SJCRH30 (cell line): ENCODE data around the gene MBD4. TPM values are rescaled to one million over a fixed set of nuclear protein-coding genes. Genes with fewer than 3 reads are reported as not detected.
"Not testable (repeated sequence)": the region's sequence is repeated elsewhere in the genome, so short reads cannot be mapped to it uniquely, and the experiment has no call there.

Experiments
- DNase-seq, 2 experiments: peaks; one replicate each; pipeline ENCODE4 v3.0.0-alpha.2; 2015 to 2020
- H3K27ac ChIP-seq: fragments of 250-450 bp; sonication (Bioruptor Pico); 2 replicates; pipeline ENCODE4 v1.5.1; 2020; ENCODE audit warnings: mild to moderate bottlenecking, moderate library complexity
- H3K27me3 ChIP-seq: fragments of 250-450 bp; sonication (Bioruptor Pico); 2 replicates; pipeline ENCODE4 v1.5.1; 2020; ENCODE audit warnings: mild to moderate bottlenecking, moderate library complexity
- H3K36me3 ChIP-seq: fragments of 250-450 bp; sonication (Bioruptor Pico); 2 replicates; pipeline ENCODE4 v1.5.1; 2020; ENCODE audit warnings: mild to moderate bottlenecking, moderate library complexity
- H3K4me1 ChIP-seq: fragments of 250-450 bp; sonication (Bioruptor Pico); 2 replicates; pipeline ENCODE4 v1.5.1; 2020; ENCODE audit warnings: mild to moderate bottlenecking, moderate library complexity
- H3K4me3 ChIP-seq: fragments of 250-450 bp; sonication (Bioruptor Pico); 2 replicates; pipeline ENCODE4 v1.5.1; 2020; ENCODE audit warnings: mild to moderate bottlenecking, moderate library complexity
- H3K9me3 ChIP-seq: fragments of 250-450 bp; sonication (Bioruptor Pico); replicated peaks from 2 replicates; pipeline ENCODE4 v1.5.1; 2020; ENCODE audit warnings: mild to moderate bottlenecking, moderate library complexity
- total RNA-seq: library from RNA; depleted of rRNA; stranded (reverse); fragments of >200 nt; shearing (Covaris generic); gene quantifications from 2 replicates; pipeline ENCODE4 v1.2.3, GENCODE V29; 2014

The MBD4 gene
- total RNA-seq, 1 experiment from 2014 or later = 36.7 TPM

DNA sequence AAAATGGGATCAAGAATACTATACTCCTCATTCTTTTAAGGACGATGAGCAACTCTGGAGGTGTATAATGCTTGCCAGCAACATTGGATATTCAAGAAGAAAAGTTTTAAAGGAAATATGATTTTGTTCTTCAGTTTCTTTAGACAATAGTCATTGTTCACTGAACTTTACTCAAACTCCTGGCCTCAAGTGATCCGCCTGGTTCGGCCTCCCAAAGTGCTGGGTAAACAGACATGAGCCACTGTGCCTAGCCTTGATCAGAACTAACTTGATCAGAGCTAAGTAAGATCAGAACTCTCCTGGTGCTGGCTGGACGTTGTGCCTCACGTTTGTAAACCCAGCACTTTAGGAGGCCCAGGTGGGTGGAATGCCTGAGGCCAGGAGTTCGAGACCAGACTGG lies 23.9 kb downstream of the MBD4 start:
- Histone ChIP-seq H3K27me3 (peaks cover 6% of the 10 kb centered on the region), H3K4me1 (no peaks in the 10 kb centered on the region), H3K36me3 (no peaks in the 10 kb centered on the region), H3K27ac (no peak overlapping the region), H3K9me3 (no peaks in the 10 kb centered on the region), H3K4me3 (no peak overlapping the region)
- DNase-seq = no peak

DNA sequence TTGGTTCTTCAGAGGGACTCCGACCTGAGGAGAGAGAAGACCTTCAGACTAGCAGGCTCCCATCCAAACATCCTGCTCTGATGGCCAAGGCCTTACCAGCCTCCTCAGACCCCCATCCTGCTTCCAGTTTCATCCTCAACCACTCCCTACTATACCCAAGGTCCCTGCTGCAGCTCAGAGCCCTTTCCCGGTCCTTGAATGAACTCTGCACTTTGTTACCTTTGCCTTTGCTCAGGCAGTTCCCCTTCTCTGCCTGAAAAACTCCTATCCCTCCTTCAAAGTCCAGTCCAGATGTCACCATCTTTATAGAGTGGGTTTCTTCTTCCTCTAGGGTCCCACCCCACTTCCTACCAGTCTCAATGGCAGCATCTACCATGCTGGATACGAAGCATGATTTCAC lies 24.4 kb downstream of the MBD4 start:
- no peak for DNase-seq
- Histone ChIP-seq H3K36me3 (no peaks in the 10 kb centered on the region), H3K27ac (no peak overlapping the region), H3K27me3 (peaks cover 6% of the 10 kb centered on the region), H3K4me3 (no peak overlapping the region), H3K4me1 (no peaks in the 10 kb centered on the region), H3K9me3 (no peaks in the 10 kb centered on the region)

DNA sequence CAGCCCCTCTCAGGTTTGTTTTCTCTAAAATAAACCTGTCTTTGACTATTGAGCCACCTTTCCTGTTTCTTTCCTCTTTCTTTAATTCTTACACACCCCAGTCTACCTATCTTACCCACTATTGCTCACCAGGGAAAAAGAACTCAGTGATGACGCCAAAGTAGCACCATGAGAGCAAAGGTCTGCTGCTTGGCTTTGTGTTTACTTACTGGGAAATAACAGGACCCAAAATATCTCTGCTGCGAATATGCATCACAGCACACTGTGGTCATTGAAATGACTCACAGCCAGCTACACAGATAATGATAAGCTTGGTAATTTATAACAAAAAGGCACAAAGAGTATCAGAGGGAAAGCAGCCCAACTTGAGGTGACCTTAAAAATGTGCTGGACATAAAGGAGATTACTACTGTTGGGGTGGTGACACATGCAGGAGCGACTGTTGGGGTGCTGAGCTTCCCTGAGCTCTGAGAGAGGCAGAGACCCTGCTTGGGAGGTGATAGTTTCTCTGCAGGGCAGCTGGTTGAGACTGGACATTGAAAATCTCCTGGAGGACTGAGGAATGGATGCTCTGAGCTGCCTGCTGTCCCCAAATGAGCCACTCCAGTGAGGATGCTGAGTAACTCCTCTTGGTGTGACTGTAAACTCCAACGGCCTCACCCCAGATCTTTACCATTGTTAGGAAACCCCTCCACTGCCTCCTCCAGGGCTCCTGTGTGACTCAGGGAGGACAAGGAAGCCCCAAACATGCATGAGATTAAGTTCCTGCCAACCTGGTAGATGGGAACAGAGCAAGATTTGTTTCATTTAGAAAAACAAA lies 25.9 kb downstream of the MBD4 start:
- Histone ChIP-seq H3K4me3 (no peak overlapping the region), H3K4me1 (no peaks in the 10 kb centered on the region), H3K36me3 (no peaks in the 10 kb centered on the region), H3K27me3 (peaks cover 6% of the 10 kb centered on the region), H3K9me3 (no peaks in the 10 kb centered on the region), H3K27ac (no peak overlapping the region)
- no peak for DNase-seq

DNA sequence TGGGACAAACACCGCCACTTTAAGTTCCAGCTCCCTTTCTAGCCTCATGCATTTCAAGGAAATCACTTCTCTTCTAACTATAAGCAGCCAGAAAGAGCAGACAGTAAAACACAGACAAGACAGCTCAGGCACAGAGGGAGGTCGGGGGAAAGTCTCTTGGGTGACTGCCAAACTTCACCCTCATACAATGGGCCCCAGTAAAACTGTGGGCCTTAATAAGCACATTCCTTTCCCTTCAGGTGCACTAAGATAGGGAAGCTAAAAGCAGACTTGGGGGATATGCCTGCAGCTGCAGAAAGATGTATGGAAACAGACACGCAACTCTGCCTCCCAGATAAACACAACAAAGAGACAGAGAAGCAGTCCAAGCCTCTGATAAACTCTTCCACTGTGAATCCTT lies 26.5 kb downstream of the MBD4 start:
- H3K9me3 ChIP-seq, H3K27me3 ChIP-seq, H3K27ac ChIP-seq, H3K4me1 ChIP-seq, H3K36me3 ChIP-seq, DNase-seq, H3K4me3 ChIP-seq: not testable (repeated sequence)

DNA sequence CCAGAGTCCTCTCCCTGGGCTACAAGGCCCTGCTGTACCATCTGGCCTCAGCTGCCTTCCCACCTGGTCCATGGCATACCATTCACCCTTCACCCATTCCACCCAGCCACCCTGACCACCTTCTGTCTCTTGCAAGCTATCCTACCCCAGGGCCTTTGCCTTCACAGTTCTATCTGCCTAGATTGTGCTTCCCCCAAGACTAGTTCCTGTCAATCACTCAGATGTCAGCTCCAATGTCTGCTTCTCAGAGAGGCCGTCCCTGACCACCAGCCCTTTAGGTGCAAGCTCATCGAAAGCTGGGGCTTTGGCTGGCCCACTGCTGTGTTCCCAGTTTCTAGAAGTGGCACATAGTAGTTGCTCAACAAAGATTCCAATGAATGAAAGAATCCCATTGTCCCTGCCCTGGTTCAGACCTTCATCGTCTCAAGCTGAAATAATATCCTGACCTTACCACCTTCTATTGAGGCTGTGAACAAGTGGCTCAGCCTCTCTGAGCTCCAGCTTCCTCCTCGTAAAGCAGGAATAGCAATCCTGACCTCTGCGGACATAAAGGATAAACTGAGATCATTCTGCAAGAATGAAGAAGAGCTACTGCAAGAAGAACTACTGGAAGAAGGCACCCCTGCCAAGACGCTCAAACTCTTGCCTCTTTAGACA lies 27.1 kb downstream of the MBD4 start:
- no peak overlapping the region for H3K27ac ChIP-seq
- no peaks in the 10 kb centered on the region for H3K9me3 ChIP-seq
- H3K27me3 ChIP-seq = peaks cover 6% of the 10 kb centered on the region
- H3K4me3 ChIP-seq = no peak overlapping the region
- H3K4me1 ChIP-seq = no peaks in the 10 kb centered on the region
- no peaks in the 10 kb centered on the region for H3K36me3 ChIP-seq
- no peak for DNase-seq

DNA sequence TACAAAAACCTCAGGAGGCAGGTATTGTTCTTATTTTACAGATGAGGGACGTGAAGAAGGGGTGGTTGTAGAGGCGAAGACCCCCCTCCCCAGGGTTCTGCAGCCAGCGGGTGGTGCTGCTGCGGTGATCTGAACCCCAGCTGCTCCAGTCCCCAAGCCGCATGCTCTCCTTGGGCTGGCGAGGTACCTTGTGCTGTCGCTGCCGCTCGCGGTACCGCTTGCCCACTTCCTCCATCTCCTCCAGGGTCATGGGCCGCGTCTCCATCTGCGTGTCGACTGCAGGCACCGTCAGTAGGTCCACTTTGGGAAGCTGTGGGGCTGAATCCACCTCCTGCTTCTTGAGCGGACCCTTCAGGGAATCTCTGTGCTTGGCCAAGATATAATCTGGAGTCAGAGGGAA lies 28.8 kb downstream of the MBD4 start:
- Histone ChIP-seq H3K9me3 (no peaks in the 10 kb centered on the region), H3K27ac (no peak overlapping the region), H3K27me3 (peaks cover 6% of the 10 kb centered on the region), H3K36me3 (no peaks in the 10 kb centered on the region), H3K4me1 (no peaks in the 10 kb centered on the region), H3K4me3 (no peak overlapping the region)
- no peak for DNase-seq

DNA sequence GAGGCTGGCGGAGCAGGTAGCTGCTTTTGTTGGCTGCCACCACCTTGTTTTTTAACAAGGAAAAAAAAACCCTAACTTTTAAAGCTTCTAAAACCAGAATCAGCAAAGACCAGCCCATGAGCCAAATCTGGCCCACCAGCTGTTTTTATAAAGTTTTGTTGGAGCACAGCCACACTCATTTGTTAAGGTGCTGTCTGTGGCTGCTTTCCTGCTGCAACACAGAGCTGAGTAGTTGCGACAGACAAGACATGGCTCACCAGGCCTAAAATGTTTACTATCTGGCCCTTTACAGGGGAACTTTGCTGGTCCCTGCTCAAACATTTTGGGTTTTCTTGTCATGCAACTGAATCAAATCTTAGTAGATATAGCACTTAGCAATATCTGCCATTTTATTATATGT lies 30.2 kb downstream of the MBD4 start:
- Histone ChIP-seq H3K4me3 (no peak overlapping the region), H3K27me3 (peaks cover 16% of the 10 kb centered on the region), H3K27ac (no peak overlapping the region), H3K36me3 (no peaks in the 10 kb centered on the region), H3K4me1 (no peaks in the 10 kb centered on the region), H3K9me3 (no peaks in the 10 kb centered on the region)
- no peak for DNase-seq

DNA sequence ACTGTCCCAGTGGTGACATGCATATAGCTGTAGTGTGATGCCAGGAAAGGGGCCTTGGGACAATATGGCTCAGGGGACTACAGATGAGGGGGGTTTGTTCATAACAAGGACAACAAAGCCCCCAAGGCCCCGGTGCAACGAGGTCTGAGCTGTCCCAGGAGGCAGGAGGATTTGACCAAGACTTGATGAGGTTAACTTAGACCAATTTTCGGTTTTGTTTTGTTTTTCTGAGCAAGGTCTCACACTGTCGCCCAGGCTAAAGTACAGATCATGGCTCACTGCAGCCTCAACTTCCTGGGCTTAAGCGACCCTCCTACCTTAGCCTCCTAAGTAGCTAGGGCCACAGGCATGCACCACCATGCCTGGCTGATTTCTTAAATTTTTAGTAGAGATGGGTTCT lies 35.1 kb downstream of the MBD4 start:
- Histone ChIP-seq H3K4me1 (no peaks in the 10 kb centered on the region), H3K27me3 (peaks cover 11% of the 10 kb centered on the region), H3K27ac (no peak overlapping the region), H3K9me3 (no peaks in the 10 kb centered on the region), H3K4me3 (no peak overlapping the region), H3K36me3 (no peaks in the 10 kb centered on the region)
- DNase-seq = no peak

DNA sequence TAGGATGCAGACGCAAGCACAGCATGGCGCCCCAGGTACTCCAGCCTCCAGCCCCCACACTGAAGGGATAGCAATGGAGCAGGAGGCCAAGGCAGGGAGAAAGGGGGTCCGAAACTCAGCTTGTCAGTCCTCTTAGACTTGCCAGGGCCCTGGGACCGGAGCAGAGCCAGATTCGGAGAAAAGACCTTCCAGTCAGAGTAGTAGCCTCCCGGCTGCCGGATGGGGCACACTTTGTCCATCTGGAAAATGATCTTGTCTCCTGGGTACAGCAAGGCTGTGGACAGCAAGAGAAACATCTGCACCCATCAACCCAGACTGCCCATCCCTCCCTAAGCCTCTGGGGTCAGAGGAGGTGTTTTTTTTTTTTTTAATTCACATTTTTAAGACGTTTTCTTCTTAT lies 35.6 kb downstream of the MBD4 start:
- no peak for DNase-seq
- H3K9me3 ChIP-seq = no peaks in the 10 kb centered on the region
- no peak overlapping the region for H3K4me3 ChIP-seq
- H3K36me3 ChIP-seq = no peaks in the 10 kb centered on the region
- no peak overlapping the region for H3K27ac ChIP-seq
- H3K27me3 ChIP-seq = peaks cover 11% of the 10 kb centered on the region
- no peaks in the 10 kb centered on the region for H3K4me1 ChIP-seq

DNA sequence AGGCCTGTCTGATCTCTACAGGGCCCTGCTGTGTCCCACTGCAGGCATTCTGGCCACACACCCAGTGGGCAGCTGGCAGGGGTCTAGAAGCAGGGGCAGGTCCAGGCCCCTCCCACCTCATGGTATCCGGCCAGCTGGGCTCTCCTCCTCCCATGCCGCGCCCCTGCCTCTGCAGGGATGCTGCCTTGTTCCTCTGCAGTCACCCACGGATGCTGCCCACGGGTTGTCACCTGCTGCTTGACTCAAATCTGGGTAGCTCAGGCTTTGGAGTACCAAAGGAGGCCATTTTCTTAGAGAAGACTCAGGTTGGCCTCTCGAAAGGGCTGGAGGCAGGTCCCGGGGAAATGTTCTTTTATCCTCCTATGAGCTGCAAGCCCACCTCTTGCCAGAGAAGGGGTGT lies 36.3 kb downstream of the MBD4 start:
- no peaks in the 10 kb centered on the region for H3K9me3 ChIP-seq
- no peak overlapping the region for H3K4me3 ChIP-seq
- H3K4me1 ChIP-seq = no peaks in the 10 kb centered on the region
- H3K27ac ChIP-seq = no peak overlapping the region
- peaks cover 11% of the 10 kb centered on the region for H3K27me3 ChIP-seq
- H3K36me3 ChIP-seq = no peaks in the 10 kb centered on the region
- DNase-seq = no peak

DNA sequence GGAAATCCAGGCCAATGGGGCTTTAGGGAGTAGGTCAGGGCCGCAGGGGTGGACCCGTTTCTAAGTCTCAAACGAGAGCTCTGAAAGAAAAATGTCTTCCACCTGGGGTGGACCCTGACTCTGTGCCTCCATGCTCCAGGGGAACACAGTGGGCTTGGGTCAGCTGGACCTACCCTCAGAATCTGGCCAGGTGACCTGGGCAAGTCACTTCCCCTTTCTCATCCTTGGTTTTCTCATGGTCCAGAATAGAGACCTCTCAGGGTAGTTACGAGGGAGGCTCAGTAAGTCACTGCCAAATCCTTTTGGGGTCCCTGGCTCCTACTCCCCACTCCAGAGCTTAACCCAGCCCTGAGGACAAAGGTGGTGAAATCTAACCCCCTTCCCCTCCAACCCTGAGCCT lies 37.1 kb downstream of the MBD4 start:
- DNase-seq = no peak
- H3K4me1 ChIP-seq = peaks cover 3% of the 10 kb centered on the region
- H3K27ac ChIP-seq = no peak overlapping the region
- no peak overlapping the region for H3K4me3 ChIP-seq
- no peaks in the 10 kb centered on the region for H3K9me3 ChIP-seq
- H3K27me3 ChIP-seq = peaks cover 11% of the 10 kb centered on the region
- H3K36me3 ChIP-seq = no peaks in the 10 kb centered on the region; the same call in 1 of the 2 replicates

DNA sequence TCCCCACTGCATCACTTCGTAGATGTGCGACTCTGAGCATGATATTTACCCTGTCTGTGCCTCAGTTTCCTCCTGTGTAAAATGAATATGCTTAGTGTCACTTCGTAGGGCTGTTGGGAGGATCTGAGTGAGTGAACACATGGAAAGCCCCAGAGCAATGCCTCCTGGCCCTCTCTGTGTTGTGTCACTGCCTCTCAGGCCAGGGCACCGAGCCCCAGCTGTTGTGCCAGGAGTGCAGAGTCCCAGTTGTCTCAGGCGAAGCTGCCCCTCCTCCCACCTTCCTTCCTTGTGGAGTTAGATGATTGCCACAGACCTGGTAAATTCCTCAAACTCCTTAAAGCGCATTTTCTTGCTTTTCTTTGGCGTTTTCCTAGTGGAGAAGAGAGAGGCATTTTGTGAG lies 37.5 kb downstream of the MBD4 start:
- H3K27ac ChIP-seq = no peak overlapping the region
- DNase-seq = no peak
- H3K9me3 ChIP-seq = no peaks in the 10 kb centered on the region
- no peak overlapping the region for H3K4me3 ChIP-seq
- no peaks in the 10 kb centered on the region; the same call in 1 of the 2 replicates for H3K36me3 ChIP-seq
- peaks cover 3% of the 10 kb centered on the region for H3K4me1 ChIP-seq
- H3K27me3 ChIP-seq = peaks cover 11% of the 10 kb centered on the region

DNA sequence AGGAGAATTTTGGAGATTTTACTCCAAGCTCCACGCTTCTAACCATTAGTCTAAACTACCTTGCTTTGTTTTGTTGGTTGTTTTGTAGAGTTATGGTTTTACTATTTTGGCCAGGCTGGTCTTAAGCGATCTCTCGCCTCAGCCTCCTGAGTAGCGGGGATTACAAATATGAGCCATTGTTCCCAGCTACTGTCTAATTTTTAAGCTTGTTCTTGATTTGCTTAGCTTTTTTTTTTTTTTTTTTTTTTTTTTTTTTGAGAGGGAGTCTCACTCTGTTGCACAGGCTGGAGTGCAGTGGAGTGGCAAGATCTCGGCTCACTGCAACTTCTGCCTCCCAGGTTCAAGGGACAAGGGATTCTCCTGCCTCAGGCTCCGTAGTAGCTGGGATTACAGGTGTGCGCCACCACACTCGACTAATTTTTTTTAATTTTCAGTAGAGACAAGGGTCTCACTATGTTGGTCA lies 39.8 kb downstream of the MBD4 start:
- peak overlapping the region; percentile 92 for H3K27ac ChIP-seq
- H3K36me3 ChIP-seq = peaks cover 3% of the 10 kb centered on the region; the same call in 1 of the 2 replicates
- peaks cover 3% of the 10 kb centered on the region for H3K4me1 ChIP-seq
- H3K27me3 ChIP-seq = peaks cover 5% of the 10 kb centered on the region; the same call in 1 of the 2 replicates
- DNase-seq = no peak
- H3K4me3 ChIP-seq = peak overlapping the region; percentile 78
- H3K9me3 ChIP-seq = no peaks in the 10 kb centered on the region

DNA sequence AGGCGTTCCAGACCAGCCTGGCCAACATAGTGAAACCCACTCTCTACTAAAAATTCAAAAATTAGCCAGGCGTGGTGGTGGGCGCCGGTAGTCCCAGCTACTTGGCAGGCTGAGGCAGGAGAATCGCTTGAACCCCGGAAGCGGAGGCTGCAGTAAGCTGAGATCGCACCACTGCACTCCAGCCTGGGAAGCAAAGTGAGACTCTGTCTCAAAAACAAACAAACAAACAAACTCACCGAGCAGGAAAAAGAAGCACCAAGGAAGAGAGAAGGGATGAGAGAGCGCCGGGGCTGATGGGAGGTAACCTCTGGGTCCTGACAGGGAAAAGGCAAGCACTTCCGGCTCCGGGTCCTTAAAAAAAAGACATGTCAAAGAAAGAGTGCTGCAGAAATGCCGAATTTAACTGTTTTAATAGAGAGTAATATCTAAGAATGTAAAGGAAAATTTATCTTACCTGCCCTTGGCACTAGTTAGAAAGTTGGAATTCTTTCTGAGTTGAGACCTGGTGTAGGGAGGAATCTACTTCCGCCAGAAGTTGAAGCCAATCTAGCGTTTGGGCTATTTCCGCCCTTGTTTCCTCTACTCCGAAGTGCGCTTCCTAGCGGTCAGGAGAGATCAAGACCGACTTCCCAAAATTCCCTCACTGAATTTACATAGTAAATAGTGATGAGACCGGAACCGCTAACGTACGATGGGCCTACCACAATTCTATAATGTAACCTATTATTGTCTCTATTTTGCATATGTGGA lies 40.4 kb downstream of the MBD4 start:
- peak; percentile 88 to 96 for DNase-seq
- H3K4me1 ChIP-seq = peaks cover 3% of the 10 kb centered on the region
- no peaks in the 10 kb centered on the region; the same call in 1 of the 2 replicates for H3K27me3 ChIP-seq
- peak overlapping the region; percentile 92 for H3K27ac ChIP-seq
- H3K4me3 ChIP-seq = peak overlapping the region; percentile 78
- no peaks in the 10 kb centered on the region for H3K9me3 ChIP-seq
- H3K36me3 ChIP-seq = peaks cover 3% of the 10 kb centered on the region; the same call in 1 of the 2 replicates

DNA sequence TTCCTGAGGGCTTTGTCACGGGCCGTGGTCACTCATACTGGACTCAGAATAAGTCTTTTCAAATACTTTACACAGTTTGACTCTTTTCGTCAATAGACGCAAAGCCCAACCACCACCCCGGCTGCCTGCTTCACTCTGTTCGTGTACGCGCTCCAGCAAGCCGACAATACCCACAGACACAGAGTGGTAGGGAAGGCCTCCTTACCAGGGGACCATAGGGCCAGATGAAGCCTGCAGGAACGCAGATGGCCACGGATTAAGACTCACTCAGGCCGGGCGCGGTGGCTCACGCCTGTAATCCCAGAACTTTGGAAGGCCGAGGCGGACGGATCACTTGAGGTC lies 41.0 kb downstream of the MBD4 start:
- no peaks in the 10 kb centered on the region for H3K9me3 ChIP-seq
- H3K27me3 ChIP-seq = no peaks in the 10 kb centered on the region
- peaks cover 3% of the 10 kb centered on the region; the same call in 1 of the 2 replicates for H3K36me3 ChIP-seq
- DNase-seq = peak; percentile 27 to 38
- peak overlapping the region; percentile 92 for H3K27ac ChIP-seq
- H3K4me3 ChIP-seq = peak overlapping the region; percentile 78
- H3K4me1 ChIP-seq = peaks cover 3% of the 10 kb centered on the region
